Activated T-cell treated with anti-CD3 and anti-CD28 coated beads, Interleukin-2, amount 50 U/mL, for 1 hour (primary cell): ENCODE data around the gene CD22.

ENCODE experiments used
- DNase-seq: peaks from one replicate; pipeline ENCODE4 v3.0.0-alpha.2; 2020

Gene CD22

GRCh38 chr19:35392742-35393715 is 64.0 kb downstream of the CD22 start:
- DNase-seq = no peak

- DNase-seq = no peak
Observed at GRCh38 chr19:35395382-35396199, 66.6 kb downstream of the CD22 start.

GRCh38 chr19:35396240-35396885 is 67.4 kb downstream of the CD22 start:
- DNase-seq = no peak
